GM12878 (cell line): ENCODE data around the gene ARSA. TPM values are rescaled to one million over a fixed set of nuclear protein-coding genes. Genes with fewer than 3 reads are reported as not detected.
A peak's percentile ranks its signal among the peaks of the same experiment; 100 is the strongest.

ENCODE experiments used
- ATAC-seq: fragments of 200-7000 bp; cut with Tn5 transposase; 3 replicates; pipeline ENCODE4 v1.9.1; 2020; ENCODE audit warnings: mild to moderate bottlenecking, moderate library complexity
- BruUV-seq: library from RNA; stranded (reverse); fragments of 400-500 nt; replicated peaks from 2 replicates; lab custom pipeline; 2021; lab: Mats Ljungman, UMichigan
- CTCF ChIA-PET: fragments of 300-600 bp; sonication (Branson Sonifier 250); formaldehyde crosslinking; extraction: SDS; loops from one replicate; lab custom pipeline; 2021; ENCODE audit warnings: inconsistent platforms; lab: Yijun Ruan, JAX
- POLR2A ChIA-PET: fragments of 350-600 bp; formaldehyde crosslinking; extraction: SDS; loops from one replicate; lab custom pipeline; 2021; ENCODE audit warnings: inconsistent platforms; lab: Charles Lee
- RAD21 ChIA-PET: fragments of 300-600 bp; sonication (Branson Sonifier 250); formaldehyde crosslinking; loops from one replicate; lab custom pipeline; 2023; ENCODE audit warnings: antibody characterized with exemption; ENCODE audit not compliant: unreplicated experiment; lab: Charles Lee
- SMC1A ChIA-PET: fragments of 300-600 bp; sonication (Branson Sonifier 250); formaldehyde crosslinking; loops from one replicate; lab custom pipeline; 2023; ENCODE audit not compliant: unreplicated experiment, uncharacterized antibody; lab: Charles Lee
- DNase-seq: peaks from one replicate; pipeline ENCODE4 v3.0.0-alpha.2; 2011; ENCODE audit warnings: low read depth, low spot score
- FAIRE-seq: peaks from 3 replicates; lab custom pipeline; 2011; peaks lifted over from hg19 to GRCh38; lab: Jason Lieb, UNC
- H2AFZ ChIP-seq: 2 replicates; pipeline ENCODE4 v1.6.0; 2011; ENCODE audit warnings: low read depth, low read length, control low read depth; ENCODE audit not compliant: control insufficient read depth
- H3K27ac ChIP-seq: 2 replicates; pipeline ENCODE4 v1.5.1; 2011; ENCODE audit warnings: control low read depth; ENCODE audit not compliant: control insufficient read depth, insufficient read depth
- H3K27me3 ChIP-seq, 2 experiments: replicated peaks in 1 of 2; 2 replicates each; pipeline versions ENCODE4 v1.6.0 to v1.6.1; 2011; ENCODE audit warnings: low read length in 1 of 2; ENCODE audit not compliant: control insufficient read depth in 2 of 2, insufficient read depth in 2 of 2
- H3K36me3 ChIP-seq, 2 experiments: 2 replicates each; pipeline ENCODE4 v1.5.1; 2011; ENCODE audit warnings: low read length in 1 of 2; ENCODE audit not compliant: control insufficient read depth in 2 of 2, insufficient read depth in 2 of 2
- H3K4me1 ChIP-seq: 2 replicates; pipeline ENCODE4 v1.6.1; 2011; ENCODE audit warnings: mild to moderate bottlenecking, low read length, moderate library complexity, mixed read lengths; ENCODE audit not compliant: control insufficient read depth, insufficient read depth
- H3K4me2 ChIP-seq: 2 replicates; pipeline ENCODE4 v1.6.0; 2011; ENCODE audit warnings: control low read depth; ENCODE audit not compliant: control insufficient read depth, insufficient read depth
- H3K4me3 ChIP-seq: fragments of 200-600 bp; sonication (generic); 2 replicates; pipeline ENCODE4 v1.5.1; 2016
- H3K79me2 ChIP-seq: 2 replicates; pipeline ENCODE4 v1.6.0; 2011; ENCODE audit warnings: low read length; ENCODE audit not compliant: control insufficient read depth, insufficient read depth
- H3K9ac ChIP-seq: 2 replicates; pipeline ENCODE4 v1.8.0; 2011; ENCODE audit warnings: low read length, control low read depth, mixed read lengths; ENCODE audit not compliant: control insufficient read depth, insufficient read depth
- H3K9me3 ChIP-seq: replicated peaks from 3 replicates; pipeline ENCODE4 v1.5.1; 2011; ENCODE audit warnings: mild to moderate bottlenecking, low read length; ENCODE audit not compliant: control insufficient read depth, insufficient read depth
- H4K20me1 ChIP-seq: 2 replicates; pipeline ENCODE4 v1.6.0; 2011; ENCODE audit not compliant: control insufficient read depth, insufficient read depth
- BHLHE40 ChIP-seq, 2 experiments: fragments of 450-650 bp in 1 of 2; IDR thresholded peaks; 2 replicates each; pipeline ENCODE4 v1.6.1; 2011 to 2017; ENCODE audit warnings: low read depth in 2 of 2, borderline replicate concordance in 1 of 2, improper control_type of control experiment in 1 of 2, low read length in 1 of 2, mild to moderate bottlenecking in 1 of 2
- LARP7 ChIP-seq: fragments of 450-650 bp; IDR thresholded peaks from 2 replicates; pipeline ENCODE4 v1.6.1; 2017; ENCODE audit warnings: mild to moderate bottlenecking
- MAX ChIP-seq: IDR thresholded peaks from 2 replicates; pipeline ENCODE4 v1.6.1; 2012; ENCODE audit warnings: low read depth, low read length, improper control_type of control experiment
- MXI1 ChIP-seq: fragments of 150-350 bp; IDR thresholded peaks from 2 replicates; pipeline ENCODE4 v1.6.1; 2011; ENCODE audit warnings: low read depth, mild to moderate bottlenecking, inconsistent platforms, low read length, improper control_type of control experiment
- NR2F1 ChIP-seq: fragments of 450-650 bp; conservative IDR thresholded peaks from 2 replicates; pipeline ENCODE4 v1.6.1; 2017; ENCODE audit warnings: mild to moderate bottlenecking
- PKNOX1 ChIP-seq: fragments of 450-650 bp; IDR thresholded peaks from 2 replicates; pipeline ENCODE4 v1.6.1; 2016; ENCODE audit warnings: mild to moderate bottlenecking
- RB1 ChIP-seq: fragments of 450-650 bp; formaldehyde crosslinking; IDR thresholded peaks from 2 replicates; pipeline ENCODE4 v1.6.1; 2017; ENCODE audit warnings: mild to moderate bottlenecking, borderline replicate concordance
- RCOR1 ChIP-seq: conservative IDR thresholded peaks from 2 replicates; pipeline ENCODE4 v1.6.1; 2012; ENCODE audit warnings: low read depth, low read length, improper control_type of control experiment
- SIN3A ChIP-seq: IDR thresholded peaks from 2 replicates; pipeline ENCODE4 v1.6.1; 2012; ENCODE audit warnings: low read depth, low read length, improper control_type of control experiment
- SREBF1 ChIP-seq: IDR thresholded peaks from 2 replicates; pipeline ENCODE4 v1.6.1; 2012; ENCODE audit warnings: mild to moderate bottlenecking, low read length
- SREBF2 ChIP-seq: IDR thresholded peaks from 2 replicates; pipeline ENCODE4 v1.6.1; 2012; ENCODE audit warnings: mild to moderate bottlenecking, low read length
- YY1 ChIP-seq: IDR thresholded peaks from 2 replicates; pipeline ENCODE4 v1.6.1; 2011; ENCODE audit warnings: low read depth, mild to moderate bottlenecking, low read length
- WGBS: methylation state at CpG from one replicate; pipeline ENCODE4 v1.1.6; 2016; ENCODE audit warnings: low lambda C conversion rate; ENCODE audit not compliant: insufficient replicate concordance, insufficient coverage; ENCODE audit errors: missing lambda C conversion rate; 5-methylcytosine and 5-hydroxymethylcytosine counted together
- in situ Hi-C: fragments of 300-500 bp; cut with MboI; formaldehyde crosslinking; loops from 9 replicates; pipeline ENCODE4 v1.14.3; 2018; ENCODE audit warnings: mixed read lengths
- intact Hi-C: fragments of 100-400 bp; cut with micrococcal nuclease; formaldehyde crosslinking; loops from one replicate; pipeline ENCODE4 v1.14.2; 2022; ENCODE audit not compliant: unreplicated experiment
- polyA plus RNA-seq, 11 experiments: library from polyadenylated mRNA; depleted of rRNA in 4 of 11; unstranded in 6 of 11; stranded (reverse) in 5 of 11; fragments of >200 nt; fragmentation: Nextera tagmentation in 4 of 11; fragmentation: Illumina TruSeq in 1 of 11; extraction: Ambion mirVana in 4 of 11; extraction: Trizol in 1 of 11; gene quantifications; 1 replicate in 1 of 11; 2 replicates in 10 of 11; pipeline versions ENCODE4 v1.2.1 to v1.2.3, GENCODE V29; 2011 to 2016; ENCODE audit warnings: inconsistent platforms in 2 of 11, missing spikeins in 2 of 11, low read depth in 1 of 11
- total RNA-seq, 4 experiments: library from RNA; depleted of rRNA in 3 of 4; stranded (reverse); fragments of >200 nt in 3 of 4; fragmentation: Illumina TruSeq in 1 of 4; extraction: Trizol in 1 of 4; gene quantifications; 2 replicates each; pipeline versions ENCODE4 v1.2.1 to v1.2.3, GENCODE V29; 2013 to 2021
- TF ChIP-seq, protein P1 (sequence below): IDR thresholded peaks from 2 replicates; pipeline ENCODE4 v1.6.1; 2012; ENCODE audit warnings: low read length, inconsistent platforms
- TF ChIP-seq, protein P2 (sequence below): fragments of 450-650 bp; IDR thresholded peaks from 2 replicates; pipeline ENCODE4 v1.6.1; 2017; ENCODE audit warnings: mild to moderate bottlenecking, low read depth, inconsistent platforms; ENCODE audit not compliant: poor library complexity, severe bottlenecking
- TF ChIP-seq, protein P3 (sequence below): IDR thresholded peaks from 2 replicates; pipeline ENCODE4 v1.6.1; 2012; ENCODE audit warnings: mild to moderate bottlenecking, low read depth, low read length

ARSA gene
- total and polyA plus RNA-seq, 10 of the 15 experiments (the other 5 are each of a cell fraction or from before 2014, with no cell fraction given): 0.39 to 26.3 (median 9.8) TPM

GRCh38 chr22:50599816-50600455, 28.0 kb downstream of the ARSA start:
- Histone ChIP-seq H3K36me3 (no peaks in the 10 kb centered on the region), H4K20me1 (no peaks in the 10 kb centered on the region), H3K27ac (no peak overlapping the region), H3K4me2 (no peak overlapping the region), H3K4me3 (no peak overlapping the region), H3K79me2 (no peaks in the 10 kb centered on the region), H3K27me3 (peaks cover 5 to 6% of the 10 kb centered on the region in 2 experiments; a peak in 3 of 4 replicates), H3K9ac (no peak overlapping the region), H2AFZ (no peak overlapping the region), H3K9me3 (no peaks in the 10 kb centered on the region), H3K4me1 (no peaks in the 10 kb centered on the region)
- CTCF ChIA-PET: interaction anchor here (0.5 kb wide), 1 partner anchor 47 kb away, joined by 3 read pairs; no protein-coding TSS in a partner anchor
- intact Hi-C loops (no loop called here), in situ Hi-C loops (no loop called here)
- DNase-seq (no peak), ATAC-seq (peak; percentile 59), FAIRE-seq (no peak)
- WGBS: 24% methylated on average over 51 of the region's 52 CpGs
- no TSS peak for BruUV-seq
- RAD21 ChIA-PET: no interaction called here
- SMC1A ChIA-PET: no interaction called here
- POLR2A ChIA-PET: no interaction called here
- TF ChIP-seq YY1: 0 out of 2 replicates have a peak, but pooled peaks have one; percentile 28
- TF ChIP-seq RB1: peak; percentile 44; the same call in 1 of the 2 replicates
- 0 out of 2 replicates have a peak, but pooled peaks have one; percentile 25 for TF ChIP-seq LARP7
- TF ChIP-seq, protein P1, sequence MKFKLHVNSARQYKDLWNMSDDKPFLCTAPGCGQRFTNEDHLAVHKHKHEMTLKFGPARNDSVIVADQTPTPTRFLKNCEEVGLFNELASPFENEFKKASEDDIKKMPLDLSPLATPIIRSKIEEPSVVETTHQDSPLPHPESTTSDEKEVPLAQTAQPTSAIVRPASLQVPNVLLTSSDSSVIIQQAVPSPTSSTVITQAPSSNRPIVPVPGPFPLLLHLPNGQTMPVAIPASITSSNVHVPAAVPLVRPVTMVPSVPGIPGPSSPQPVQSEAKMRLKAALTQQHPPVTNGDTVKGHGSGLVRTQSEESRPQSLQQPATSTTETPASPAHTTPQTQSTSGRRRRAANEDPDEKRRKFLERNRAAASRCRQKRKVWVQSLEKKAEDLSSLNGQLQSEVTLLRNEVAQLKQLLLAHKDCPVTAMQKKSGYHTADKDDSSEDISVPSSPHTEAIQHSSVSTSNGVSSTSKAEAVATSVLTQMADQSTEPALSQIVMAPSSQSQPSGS: no peak
- peak; percentile 61; the same call in 1 of the 2 replicates for TF ChIP-seq MAX
- TF ChIP-seq SREBF1: peak; percentile 92
- TF ChIP-seq NR2F1: no peak
- TF ChIP-seq SIN3A: peak; percentile 96
- TF ChIP-seq BHLHE40 (IDR thresholded peaks at IDR 0.05; ENCODE audit: borderline replicate concordance in 1 of 2, low read depth in 2 of 2, low read length in 1 of 2): peak in 1 of 2 experiments; percentile 20; a peak in 1 of 4 replicates
- TF ChIP-seq, protein P2, sequence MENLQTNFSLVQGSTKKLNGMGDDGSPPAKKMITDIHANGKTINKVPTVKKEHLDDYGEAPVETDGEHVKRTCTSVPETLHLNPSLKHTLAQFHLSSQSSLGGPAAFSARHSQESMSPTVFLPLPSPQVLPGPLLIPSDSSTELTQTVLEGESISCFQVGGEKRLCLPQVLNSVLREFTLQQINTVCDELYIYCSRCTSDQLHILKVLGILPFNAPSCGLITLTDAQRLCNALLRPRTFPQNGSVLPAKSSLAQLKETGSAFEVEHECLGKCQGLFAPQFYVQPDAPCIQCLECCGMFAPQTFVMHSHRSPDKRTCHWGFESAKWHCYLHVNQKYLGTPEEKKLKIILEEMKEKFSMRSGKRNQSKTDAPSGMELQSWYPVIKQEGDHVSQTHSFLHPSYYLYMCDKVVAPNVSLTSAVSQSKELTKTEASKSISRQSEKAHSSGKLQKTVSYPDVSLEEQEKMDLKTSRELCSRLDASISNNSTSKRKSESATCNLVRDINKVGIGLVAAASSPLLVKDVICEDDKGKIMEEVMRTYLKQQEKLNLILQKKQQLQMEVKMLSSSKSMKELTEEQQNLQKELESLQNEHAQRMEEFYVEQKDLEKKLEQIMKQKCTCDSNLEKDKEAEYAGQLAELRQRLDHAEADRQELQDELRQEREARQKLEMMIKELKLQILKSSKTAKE: no peak
- peak; percentile 71; the same call in 1 of the 2 replicates for TF ChIP-seq RCOR1
- TF ChIP-seq SREBF2: no peak
- peak; percentile 94 for TF ChIP-seq MXI1
- no peak for TF ChIP-seq PKNOX1
- TF ChIP-seq, protein P3, sequence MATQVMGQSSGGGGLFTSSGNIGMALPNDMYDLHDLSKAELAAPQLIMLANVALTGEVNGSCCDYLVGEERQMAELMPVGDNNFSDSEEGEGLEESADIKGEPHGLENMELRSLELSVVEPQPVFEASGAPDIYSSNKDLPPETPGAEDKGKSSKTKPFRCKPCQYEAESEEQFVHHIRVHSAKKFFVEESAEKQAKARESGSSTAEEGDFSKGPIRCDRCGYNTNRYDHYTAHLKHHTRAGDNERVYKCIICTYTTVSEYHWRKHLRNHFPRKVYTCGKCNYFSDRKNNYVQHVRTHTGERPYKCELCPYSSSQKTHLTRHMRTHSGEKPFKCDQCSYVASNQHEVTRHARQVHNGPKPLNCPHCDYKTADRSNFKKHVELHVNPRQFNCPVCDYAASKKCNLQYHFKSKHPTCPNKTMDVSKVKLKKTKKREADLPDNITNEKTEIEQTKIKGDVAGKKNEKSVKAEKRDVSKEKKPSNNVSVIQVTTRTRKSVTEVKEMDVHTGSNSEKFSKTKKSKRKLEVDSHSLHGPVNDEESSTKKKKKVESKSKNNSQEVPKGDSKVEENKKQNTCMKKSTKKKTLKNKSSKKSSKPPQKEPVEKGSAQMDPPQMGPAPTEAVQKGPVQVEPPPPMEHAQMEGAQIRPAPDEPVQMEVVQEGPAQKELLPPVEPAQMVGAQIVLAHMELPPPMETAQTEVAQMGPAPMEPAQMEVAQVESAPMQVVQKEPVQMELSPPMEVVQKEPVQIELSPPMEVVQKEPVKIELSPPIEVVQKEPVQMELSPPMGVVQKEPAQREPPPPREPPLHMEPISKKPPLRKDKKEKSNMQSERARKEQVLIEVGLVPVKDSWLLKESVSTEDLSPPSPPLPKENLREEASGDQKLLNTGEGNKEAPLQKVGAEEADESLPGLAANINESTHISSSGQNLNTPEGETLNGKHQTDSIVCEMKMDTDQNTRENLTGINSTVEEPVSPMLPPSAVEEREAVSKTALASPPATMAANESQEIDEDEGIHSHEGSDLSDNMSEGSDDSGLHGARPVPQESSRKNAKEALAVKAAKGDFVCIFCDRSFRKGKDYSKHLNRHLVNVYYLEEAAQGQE: peak; percentile 99
